ENCODE data around the gene UBXN6.

UBXN6 gene

GRCh38 chr19:4499318-4499717, 41.7 kb upstream of the UBXN6 start:
- DNase-seq (ENCODE audit: low read depth), result no peak
- no peak for TF ChIP-seq CTCF (IDR thresholded peaks at IDR 0.05; ENCODE audit: low read length, missing control alignments)
- H3K4me3 ChIP-seq (replicated peaks; ENCODE audit: low read depth, low read length), result no peak overlapping the region

GRCh38 chr19:4498694-4499093, 41.1 kb upstream of the UBXN6 start:
- no peak for TF ChIP-seq CTCF (IDR thresholded peaks at IDR 0.05; ENCODE audit: low read length, missing control alignments)
- DNase-seq (ENCODE audit: low read depth), result no peak
- H3K4me3 ChIP-seq (replicated peaks; ENCODE audit: low read depth, low read length), result no peak overlapping the region

GRCh38 chr19:4497770-4498389, 40.3 kb upstream of the UBXN6 start:
- DNase-seq (ENCODE audit: low read depth), result no peak
- H3K4me3 ChIP-seq (replicated peaks; ENCODE audit: low read depth, low read length), result no peak overlapping the region
- TF ChIP-seq CTCF (IDR thresholded peaks at IDR 0.05; ENCODE audit: low read length, missing control alignments), result no peak

- DNase-seq (ENCODE audit: low read depth), result no peak
- no peak for TF ChIP-seq CTCF (IDR thresholded peaks at IDR 0.05; ENCODE audit: low read length, missing control alignments)
- H3K4me3 ChIP-seq (replicated peaks; ENCODE audit: low read depth, low read length), result no peak overlapping the region
Observed at GRCh38 chr19:4496304-4496703, 38.7 kb upstream of the UBXN6 start.

GRCh38 chr19:4495471-4495870, 37.9 kb upstream of the UBXN6 start:
- no peak overlapping the region for H3K4me3 ChIP-seq (replicated peaks; ENCODE audit: low read depth, low read length)
- peak; percentile 5 for TF ChIP-seq CTCF (IDR thresholded peaks at IDR 0.05; ENCODE audit: low read length, missing control alignments)
- no peak for DNase-seq (ENCODE audit: low read depth)

GRCh38 chr19:4494691-4495064, 37.1 kb upstream of the UBXN6 start:
- DNase-seq (ENCODE audit: low read depth), result no peak
- TF ChIP-seq CTCF (IDR thresholded peaks at IDR 0.05; ENCODE audit: low read length, missing control alignments), result no peak
- H3K4me3 ChIP-seq (replicated peaks; ENCODE audit: low read depth, low read length), result no peak overlapping the region

- no peak overlapping the region for H3K4me3 ChIP-seq (replicated peaks; ENCODE audit: low read depth, low read length)
- no peak for DNase-seq (ENCODE audit: low read depth)
- no peak for TF ChIP-seq CTCF (IDR thresholded peaks at IDR 0.05; ENCODE audit: low read length, missing control alignments)
Observed at GRCh38 chr19:4493929-4494690, 36.5 kb upstream of the UBXN6 start.

All from fibroblast of pulmonary artery (primary cell).